GM12891 (cell line): ENCODE data around the gene SLC30A2.

ENCODE experiments used
- DNase-seq: peaks from one replicate; pipeline ENCODE4 v3.0.0; 2011; ENCODE audit warnings: low spot score; ENCODE audit not compliant: insufficient read length
- FAIRE-seq: peaks from 2 replicates; lab custom pipeline; 2011; peaks lifted over from hg19 to GRCh38; lab: Jason Lieb, UNC
- PAX5 ChIP-seq: IDR thresholded peaks from 2 replicates; pipeline ENCODE4 v1.6.1; 2011; ENCODE audit warnings: low read length, moderate library complexity, mild to moderate bottlenecking; ENCODE audit not compliant: insufficient read depth, severe bottlenecking
- POLR2A ChIP-seq: IDR thresholded peaks from 2 replicates; pipeline ENCODE4 v1.6.1; 2011; ENCODE audit warnings: low read depth, low read length, control low read depth
- POLR2AphosphoS5 ChIP-seq: IDR thresholded peaks from 2 replicates; pipeline ENCODE4 v1.6.1; 2011; ENCODE audit warnings: low read depth, low read length, control low read depth
- POU2F2 ChIP-seq: IDR thresholded peaks from 2 replicates; pipeline ENCODE4 v1.6.1; 2011; ENCODE audit warnings: low read depth, mild to moderate bottlenecking, control low read depth, low read length, moderate library complexity
- SPI1 ChIP-seq: IDR thresholded peaks from 2 replicates; pipeline ENCODE4 v1.6.1; 2011; ENCODE audit warnings: low read depth, low read length, control low read depth
- TAF1 ChIP-seq: IDR thresholded peaks from 2 replicates; pipeline ENCODE4 v1.6.1; 2011; ENCODE audit warnings: low read depth, low read length, control low read depth

Gene SLC30A2

DNA sequence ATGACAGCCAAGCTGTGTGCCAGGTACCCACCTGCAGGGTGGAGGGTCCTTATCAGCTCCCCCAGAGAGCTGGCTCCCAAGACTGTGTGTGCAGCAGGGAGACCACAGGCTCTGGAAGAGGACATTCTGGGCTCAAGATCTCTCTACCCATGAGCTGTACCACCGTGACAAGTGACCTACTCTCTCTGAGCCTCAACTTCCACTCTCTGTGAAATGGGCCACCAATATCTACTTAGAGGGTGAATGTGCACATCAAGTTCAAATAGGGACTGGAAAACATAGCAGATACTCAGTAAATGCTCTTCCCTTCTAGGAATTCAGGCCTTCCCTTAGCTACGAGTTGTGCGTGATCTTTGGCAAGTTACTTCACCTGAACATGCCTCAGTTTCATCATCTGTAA is 1.5 kb downstream of the SLC30A2 start:
- TF ChIP-seq POU2F2 (no peak), POLR2AphosphoS5 (no peak)
- DNase-seq (no peak), FAIRE-seq (no peak)

GRCh38 chr1:26043765-26044164 is 2.2 kb downstream of the SLC30A2 start:
- no peak for TF ChIP-seq POLR2A
- no peak for TF ChIP-seq POU2F2
- no peak for TF ChIP-seq TAF1
- no peak for TF ChIP-seq SPI1
- no peak for TF ChIP-seq POLR2AphosphoS5
- no peak for TF ChIP-seq PAX5
- DNase-seq: no peak

DNA sequence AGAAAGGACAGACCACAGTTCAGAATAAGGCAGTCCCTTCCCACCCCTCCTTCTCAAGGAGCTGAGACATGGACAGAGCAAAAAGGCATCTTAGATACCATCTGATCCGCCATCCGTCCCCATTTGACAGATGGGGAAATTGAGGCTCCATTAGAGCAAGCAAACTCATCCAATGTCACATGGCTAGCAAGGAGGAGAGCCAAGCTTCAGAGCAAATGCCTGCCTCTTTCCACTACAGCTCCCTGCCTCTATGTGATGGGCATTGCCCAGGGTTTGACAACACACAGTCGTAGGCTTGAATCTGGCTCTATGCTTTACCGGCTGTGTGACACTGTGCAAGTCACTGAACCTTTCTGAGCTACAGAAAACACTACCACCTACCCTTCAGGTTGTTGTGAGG is 3.9 kb downstream of the SLC30A2 start:
- TF ChIP-seq SPI1 (no peak), POU2F2 (no peak), POLR2A (no peak), TAF1 (no peak), POLR2AphosphoS5 (no peak), PAX5 (no peak)
- FAIRE-seq: no peak
- no peak for DNase-seq

More at GRCh38 chr1:26043765-26044164, 2.2 kb downstream of the SLC30A2 start:
- no peak for FAIRE-seq

DNA sequence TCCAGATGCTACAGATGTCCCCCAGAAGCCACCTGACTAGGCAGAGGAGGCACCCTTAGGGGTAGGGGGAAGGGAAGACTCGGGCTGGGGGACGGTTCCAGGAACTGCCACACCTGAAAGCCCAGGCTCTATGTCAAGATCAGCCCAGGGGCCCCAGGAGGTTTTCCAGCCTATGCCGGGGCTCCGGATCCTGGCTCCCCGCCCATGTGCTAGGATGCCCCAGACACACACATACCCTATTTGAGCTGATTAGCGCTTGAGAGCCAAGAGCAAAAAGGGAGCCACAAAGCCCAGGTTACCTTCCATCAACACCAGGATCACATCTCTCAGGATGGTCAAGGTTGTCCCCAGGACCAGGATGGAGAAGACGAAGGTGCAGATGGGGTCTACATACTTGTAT is 4.5 kb downstream of the SLC30A2 start:
- DNase-seq (no peak), FAIRE-seq (no peak)
- no peak for TF ChIP-seq POU2F2
- TF ChIP-seq TAF1: no peak
- no peak for TF ChIP-seq SPI1
- no peak for TF ChIP-seq POLR2AphosphoS5
- no peak for TF ChIP-seq PAX5
- no peak for TF ChIP-seq POLR2A

DNA sequence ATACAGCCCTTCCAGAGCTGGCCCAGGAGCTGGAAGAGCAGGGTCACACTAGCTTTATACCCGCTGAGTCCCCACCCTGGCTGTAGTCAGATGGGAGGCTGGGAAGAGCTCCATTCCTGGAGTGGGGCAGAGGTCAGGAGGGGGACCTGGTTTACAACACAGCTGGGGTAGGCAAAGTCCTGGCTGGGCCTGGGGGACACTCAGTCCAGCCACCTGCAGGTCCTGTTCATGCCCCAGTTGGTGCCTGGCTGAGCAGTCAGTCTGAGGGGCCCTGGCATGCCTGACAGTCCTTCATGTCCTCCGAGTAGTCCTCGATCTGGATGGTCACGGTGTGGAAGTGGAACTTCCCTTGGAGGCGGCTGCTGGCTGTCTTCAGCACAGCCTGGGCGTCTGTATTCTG is 7.0 kb downstream of the SLC30A2 start:
- DNase-seq (no peak), FAIRE-seq (no peak)
- no peak for TF ChIP-seq TAF1
- TF ChIP-seq SPI1: no peak
- TF ChIP-seq POLR2A: no peak
- TF ChIP-seq POLR2AphosphoS5: no peak
- no peak for TF ChIP-seq POU2F2
- no peak for TF ChIP-seq PAX5

- FAIRE-seq (no peak), DNase-seq (no peak)
- TF ChIP-seq POU2F2: no peak
- TF ChIP-seq TAF1: no peak
- TF ChIP-seq POLR2A: no peak
- TF ChIP-seq POLR2AphosphoS5: no peak
- TF ChIP-seq PAX5: no peak
- no peak for TF ChIP-seq SPI1
Observed at GRCh38 chr1:26038477-26038876, 7.4 kb downstream of the SLC30A2 start.

DNA sequence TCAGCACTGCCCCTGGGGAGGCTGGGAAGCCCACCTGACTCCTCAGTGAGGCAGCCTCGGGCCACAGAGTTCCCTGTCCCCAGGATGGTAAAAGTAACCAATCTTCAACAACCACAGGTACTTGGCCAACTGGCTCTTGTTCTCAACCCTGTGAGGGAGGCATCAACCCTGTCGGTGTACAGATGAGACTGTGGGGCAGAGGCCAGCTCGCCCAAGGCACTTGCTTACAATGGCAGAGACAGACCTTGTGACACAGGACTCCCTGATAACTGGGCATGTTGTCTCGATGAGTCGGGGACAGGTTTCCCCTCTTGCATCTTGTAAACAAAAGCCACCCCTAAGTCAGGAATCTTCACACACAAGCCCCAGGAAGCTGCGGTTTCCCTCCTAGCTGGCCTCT is 8.0 kb downstream of the SLC30A2 start:
- FAIRE-seq: no peak
- no peak for DNase-seq
- TF ChIP-seq PAX5 (no peak), POLR2A (no peak), POU2F2 (no peak), SPI1 (no peak), TAF1 (no peak), POLR2AphosphoS5 (no peak)

GRCh38 chr1:26036756-26037281 is 9.1 kb downstream of the SLC30A2 start:
- no peak for DNase-seq
- no peak for TF ChIP-seq PAX5
- no peak for TF ChIP-seq SPI1
- no peak for TF ChIP-seq POU2F2
- TF ChIP-seq POLR2A: no peak
- FAIRE-seq: no peak

DNA sequence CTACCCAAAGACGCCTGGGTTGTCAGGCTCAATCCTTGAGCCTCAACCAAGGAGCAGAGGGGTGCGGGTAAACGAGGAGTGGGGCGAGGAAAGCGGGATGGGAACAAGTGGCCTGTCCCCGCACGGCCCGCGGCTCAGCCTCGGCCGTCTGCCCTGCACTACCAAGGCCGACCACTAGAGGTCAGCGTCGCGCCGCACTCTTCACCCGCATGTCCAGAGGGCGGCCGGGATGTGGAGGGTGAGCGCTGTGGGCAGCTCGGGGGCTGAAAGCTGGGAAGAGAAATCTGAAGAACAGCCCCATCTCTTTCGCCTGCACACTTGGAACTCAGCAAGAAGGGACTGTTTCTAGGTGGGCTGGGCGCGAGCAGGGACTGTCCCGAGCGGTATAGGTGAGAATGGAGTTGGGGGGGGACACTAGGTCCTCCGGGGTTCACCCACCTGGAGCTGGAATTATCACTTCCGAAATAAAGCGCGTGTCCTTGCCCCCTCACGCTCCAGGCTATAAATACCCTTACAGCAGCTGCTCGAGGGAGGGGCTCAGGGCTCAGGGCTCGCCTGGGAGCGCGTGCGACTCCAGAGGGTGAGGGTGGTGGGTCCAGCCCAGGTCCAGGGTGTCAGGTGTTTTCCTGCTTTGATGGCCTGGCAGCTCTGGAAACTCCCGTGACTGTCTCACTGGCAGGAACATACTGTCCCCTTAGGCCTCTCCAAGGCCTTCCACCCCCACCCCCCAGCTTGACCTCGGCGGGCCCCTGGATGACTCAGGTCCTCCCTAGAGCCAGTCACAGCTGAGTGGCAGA is 9.8 kb downstream of the SLC30A2 start:
- DNase-seq (peak; percentile 91), FAIRE-seq (no peak)
- TF ChIP-seq TAF1 (no peak), POLR2AphosphoS5 (no peak), POLR2A (no peak), SPI1 (no peak), PAX5 (no peak), POU2F2 (no peak)
